GM18498 (cell line): ENCODE measurements around the gene HLA-E.
"Not testable (repeated sequence)": the region's sequence is repeated elsewhere in the genome, so short reads cannot be mapped to it uniquely, and the experiment has no call there.

Experiments
- ATAC-seq: cut with Tn5 transposase; IDR thresholded peaks from one replicate; pipeline ENCODE4 v1.9.1; 2021; ENCODE audit warnings: mild to moderate bottlenecking, moderate library complexity; ENCODE audit not compliant: unreplicated experiment

The HLA-E gene

DNA sequence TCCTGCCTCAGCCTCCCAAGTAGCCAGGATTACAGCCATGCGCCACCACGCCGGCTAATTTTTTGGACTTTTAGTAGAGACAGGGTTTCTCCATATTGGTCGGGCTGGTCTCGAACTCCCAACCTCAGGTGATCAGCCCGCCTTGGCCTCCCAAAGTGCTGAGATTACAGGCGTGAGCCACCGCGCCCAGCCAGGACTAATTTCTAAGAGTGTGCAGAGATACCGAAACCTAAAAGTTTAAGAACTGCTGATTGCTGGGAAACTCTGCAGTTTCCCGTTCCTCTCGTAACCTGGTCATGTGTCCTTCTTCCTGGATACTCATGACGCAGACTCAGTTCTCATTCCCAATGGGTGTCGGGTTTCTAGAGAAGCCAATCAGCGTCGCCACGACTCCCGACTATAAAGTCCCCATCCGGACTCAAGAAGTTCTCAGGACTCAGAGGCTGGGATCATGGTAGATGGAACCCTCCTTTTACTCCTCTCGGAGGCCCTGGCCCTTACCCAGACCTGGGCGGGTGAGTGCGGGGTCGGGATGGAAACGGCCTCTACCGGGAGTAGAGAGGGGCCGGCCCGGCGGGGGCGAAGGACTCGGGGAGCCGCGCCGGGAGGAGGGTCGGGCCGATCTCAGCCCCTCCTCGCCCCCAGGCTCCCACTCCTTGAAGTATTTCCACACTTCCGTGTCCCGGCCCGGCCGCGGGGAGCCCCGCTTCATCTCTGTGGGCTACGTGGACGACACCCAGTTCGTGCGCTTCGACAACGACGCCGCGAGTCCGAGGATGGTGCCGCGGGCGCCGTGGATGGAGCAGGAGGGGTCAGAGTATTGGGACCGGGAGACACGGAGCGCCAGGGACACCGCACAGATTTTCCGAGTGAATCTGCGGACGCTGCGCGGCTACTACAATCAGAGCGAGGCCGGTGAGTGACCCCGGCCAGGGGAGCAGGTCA, at the start of gene HLA-E:
TSS of gene HLA-E (plus strand) at position 429 of the 945 bp plus-strand sequence. CDS start at position 452, 23 bp downstream.
- ATAC-seq, result peak; percentile 80

DNA sequence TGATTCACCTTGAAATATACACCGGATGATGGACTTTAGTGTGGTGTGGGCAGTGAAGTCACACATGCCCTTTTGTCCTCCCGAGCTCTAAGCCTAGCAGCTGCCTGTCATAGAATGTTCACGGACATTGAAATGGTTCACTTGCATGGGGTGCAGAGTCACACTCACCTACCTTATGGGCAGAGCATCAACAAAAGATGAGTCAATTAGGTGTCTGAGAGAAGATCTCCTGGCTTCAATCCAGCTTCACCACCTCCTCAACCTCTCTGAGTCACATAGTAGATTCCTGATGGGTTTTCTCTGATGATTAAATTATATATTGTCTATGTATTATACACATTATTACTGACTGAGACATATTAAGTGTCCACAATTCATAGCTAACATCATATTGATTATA, 48.1 kb upstream of the HLA-E start:
- no peak for ATAC-seq

DNA sequence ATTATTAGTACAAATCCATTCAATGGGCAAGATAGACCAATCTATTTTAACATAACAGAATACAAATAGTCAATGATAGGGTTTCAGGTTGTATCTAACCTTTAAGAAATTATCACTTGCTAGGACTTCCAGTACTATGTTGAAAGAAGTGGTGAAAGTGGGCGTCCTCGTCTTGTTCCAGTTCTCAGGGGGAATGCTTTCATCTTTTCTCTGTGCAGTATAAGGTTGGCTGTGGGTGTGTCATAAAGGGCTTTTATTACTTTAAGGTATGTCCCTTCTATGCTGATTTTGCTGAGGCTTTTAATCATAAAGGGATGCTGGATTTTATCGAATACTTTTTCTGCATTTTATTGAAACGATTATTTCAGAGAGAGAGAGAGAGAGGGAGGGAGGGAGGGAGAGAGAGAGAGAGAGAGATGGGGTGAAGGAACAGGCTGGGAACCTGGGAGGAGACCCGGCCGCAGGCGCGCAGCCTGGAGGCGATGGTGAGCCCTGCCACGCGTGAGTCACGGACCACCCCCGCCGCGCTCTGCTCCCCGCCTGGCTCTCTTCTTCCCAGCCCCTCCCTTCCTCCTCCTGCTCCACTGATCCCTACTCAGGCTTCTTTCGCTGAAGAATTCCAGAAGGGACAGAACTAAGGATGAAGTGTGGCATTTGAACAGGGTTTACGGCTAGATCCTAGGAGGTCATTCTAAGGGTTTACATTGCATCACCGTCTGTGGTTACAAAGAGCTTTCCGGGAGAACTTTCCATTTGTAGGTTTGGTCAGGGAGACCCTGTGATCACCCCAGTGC, 45.5 kb upstream of the HLA-E start:
- ATAC-seq, result no peak

DNA sequence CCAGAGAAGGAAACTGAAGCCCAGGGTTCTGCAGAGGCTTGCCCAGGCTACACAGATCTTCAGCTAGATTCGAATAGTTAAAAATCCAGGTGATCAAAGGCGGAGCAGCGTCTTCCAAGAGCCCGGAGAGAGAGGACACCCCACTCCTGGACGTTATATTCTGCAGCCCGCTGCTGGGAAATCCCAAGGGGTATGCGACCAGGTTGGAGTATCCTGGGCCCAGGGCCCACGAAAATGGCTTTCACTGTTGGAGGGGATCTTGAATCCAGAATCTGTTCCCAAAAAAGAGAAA, 44.9 kb upstream of the HLA-E start:
- ATAC-seq, result no peak

DNA sequence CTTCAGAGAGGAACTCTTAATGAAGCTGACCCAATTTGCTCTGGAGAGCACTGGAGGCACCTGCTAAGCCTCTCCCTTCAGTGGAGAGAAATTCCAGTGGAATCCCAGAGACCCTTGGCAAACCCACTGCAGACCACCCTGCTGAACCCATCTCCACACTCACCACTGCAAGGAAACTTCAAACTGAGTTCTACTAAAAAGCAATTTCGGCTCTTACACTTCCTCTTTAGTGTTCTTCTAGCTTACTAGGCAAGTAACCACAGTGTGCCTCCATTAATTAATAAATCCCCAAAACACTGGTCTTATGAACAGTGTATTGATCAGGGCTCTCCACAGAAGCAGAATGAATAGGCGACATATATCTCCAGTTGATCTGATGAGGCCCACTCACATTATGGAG, 43.0 kb upstream of the HLA-E start:
- ATAC-seq, result no peak

DNA sequence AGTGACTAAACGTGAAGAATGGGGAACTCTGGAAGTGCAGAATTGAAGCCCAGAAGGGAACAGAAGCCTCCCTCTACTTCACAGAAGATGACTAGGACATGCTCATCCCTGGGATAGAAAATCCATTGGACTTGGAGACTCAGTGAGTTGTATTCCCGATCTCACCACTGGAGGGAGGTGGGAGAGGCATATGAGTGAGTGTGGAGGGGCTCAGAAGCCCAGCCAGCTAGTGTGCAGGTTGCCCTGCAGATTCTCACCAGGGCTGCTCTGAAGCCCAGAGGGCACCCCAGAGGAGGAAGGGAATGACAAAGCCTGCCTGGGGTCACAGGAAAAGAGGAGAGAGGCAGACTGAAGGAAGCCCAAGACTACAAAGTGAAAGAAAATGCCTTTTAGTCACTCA, 42.1 kb upstream of the HLA-E start:
- no peak for ATAC-seq

DNA sequence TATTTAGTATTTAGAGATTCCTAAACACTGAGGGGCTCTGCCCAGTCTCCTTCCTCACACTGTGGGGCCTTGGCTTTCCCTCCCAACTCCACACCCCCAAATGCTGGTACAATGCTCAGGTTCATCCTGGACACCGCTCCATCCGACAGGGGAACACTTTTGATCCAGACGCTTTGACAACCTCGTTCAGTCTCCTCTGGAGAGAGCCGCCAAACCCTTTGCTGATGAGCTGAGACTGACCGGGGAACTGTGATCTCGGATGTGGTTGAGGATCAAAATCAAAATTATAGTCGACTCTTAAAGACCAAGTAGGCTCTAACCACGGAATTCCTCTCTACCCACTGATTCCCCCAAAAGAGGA, 38.8 kb upstream of the HLA-E start:
- no peak for ATAC-seq

DNA sequence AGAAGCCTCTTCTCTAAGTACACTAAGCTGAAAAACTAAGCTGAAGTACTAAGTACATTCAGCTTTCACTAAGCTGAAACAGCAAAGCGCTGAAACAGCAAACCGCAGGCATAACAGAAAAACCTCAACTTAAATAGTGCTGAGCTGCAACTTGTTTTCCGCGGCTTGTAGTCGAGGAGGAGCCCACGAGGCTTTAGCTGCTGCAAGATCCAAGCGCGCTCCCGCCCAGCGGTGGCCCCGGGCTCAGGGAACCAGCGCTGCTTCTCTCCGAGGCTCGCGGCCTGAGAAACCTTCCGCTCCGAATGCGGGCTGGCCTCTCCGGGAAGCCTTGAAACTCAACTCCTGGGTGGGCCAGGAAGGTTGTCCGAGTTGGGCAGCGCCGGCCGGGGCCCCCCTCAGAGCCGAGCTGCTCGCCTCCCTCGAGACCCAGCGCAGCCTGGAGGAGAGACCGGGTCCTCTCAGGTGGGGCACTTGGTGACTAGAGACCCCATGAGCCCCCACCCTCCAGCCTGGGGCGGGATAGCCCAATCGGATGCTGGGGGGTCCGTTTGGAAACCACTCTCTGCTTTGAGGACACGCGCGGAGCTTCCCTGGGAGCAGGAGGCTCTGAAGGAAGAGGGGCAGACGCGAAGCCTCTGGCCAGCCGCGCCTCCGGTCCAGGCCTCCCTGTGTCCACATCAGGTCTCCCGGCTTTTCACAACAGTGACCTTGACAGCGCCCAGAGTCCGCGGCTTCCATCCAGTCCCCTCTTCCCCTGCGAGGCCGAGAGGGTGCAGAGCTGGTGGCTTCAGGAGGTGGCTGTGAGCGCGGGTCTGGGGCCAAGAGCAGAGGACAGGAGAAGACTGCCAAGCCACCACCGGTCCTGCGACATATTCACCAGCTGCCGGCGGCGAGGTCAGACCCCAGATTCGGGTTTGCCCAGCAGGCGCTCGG, 38.1 kb upstream of the HLA-E start:
- no peak for ATAC-seq

DNA sequence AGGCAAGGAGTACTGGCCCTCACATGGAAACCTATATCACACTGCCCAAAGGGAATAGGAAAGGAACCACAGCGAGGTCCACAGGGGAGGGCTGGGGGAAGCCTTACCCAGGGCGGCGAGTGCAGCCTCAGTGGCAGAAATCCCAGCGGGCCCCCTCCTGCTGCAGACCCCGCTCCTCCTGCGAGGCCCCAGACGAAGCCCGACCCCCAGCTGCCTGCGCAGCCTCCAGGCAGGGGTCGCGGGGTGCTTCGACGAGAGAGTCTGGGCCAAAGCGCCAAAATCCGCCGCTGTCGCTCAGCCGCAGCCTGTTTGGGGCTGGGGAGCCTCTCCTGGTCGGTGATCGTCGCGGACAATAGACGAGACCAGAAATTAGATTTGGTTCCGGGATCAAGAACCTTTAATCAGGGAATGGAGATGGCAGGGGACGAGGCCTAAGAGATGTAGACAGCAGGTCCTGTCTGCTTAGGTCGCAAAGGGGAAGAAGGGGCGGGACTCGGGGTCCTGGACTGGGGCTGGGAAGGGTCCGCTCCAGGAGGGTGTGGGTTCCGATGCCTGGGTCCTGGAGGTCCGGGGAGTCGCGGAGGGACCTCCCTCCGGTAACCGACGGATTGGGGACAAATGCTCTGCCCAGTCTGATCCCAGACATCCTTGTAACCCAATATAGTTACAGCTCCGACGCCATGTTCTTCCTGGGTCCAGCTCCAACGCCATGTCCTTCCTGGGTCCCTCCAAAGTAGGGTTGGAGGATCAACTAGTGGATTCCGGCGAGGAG, 36.4 kb upstream of the HLA-E start:
- ATAC-seq, result no peak

DNA sequence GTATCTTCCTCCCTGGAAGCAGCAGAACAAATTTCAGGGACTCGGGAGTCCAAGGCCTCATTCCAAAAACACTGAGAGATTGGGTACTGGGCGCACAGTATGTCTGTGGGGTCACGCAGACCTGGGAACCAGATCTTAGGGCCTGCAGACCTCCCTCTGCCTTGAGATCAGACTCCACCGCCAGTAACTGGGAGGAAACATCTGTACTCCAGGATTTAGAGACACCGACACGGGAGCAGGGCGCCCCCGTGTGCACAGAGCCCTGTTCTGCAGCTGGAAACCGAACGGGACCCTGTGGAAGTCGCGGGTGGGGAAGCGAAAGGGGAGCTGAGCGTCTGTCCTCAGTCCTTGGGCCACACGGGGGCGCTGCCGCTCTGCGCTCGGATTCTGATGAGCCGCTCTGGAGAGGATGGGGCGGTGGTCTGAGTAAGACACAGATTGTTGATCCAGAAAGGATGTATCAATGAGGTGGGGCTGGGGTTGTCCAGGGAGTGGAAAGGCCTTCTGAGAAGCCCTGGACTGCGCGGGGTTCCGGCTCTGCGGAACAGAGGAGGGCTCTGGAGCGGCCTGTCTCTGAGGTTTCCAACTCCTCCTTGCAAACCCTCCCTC, 35.7 kb upstream of the HLA-E start:
- ATAC-seq, result peak; percentile 65

DNA sequence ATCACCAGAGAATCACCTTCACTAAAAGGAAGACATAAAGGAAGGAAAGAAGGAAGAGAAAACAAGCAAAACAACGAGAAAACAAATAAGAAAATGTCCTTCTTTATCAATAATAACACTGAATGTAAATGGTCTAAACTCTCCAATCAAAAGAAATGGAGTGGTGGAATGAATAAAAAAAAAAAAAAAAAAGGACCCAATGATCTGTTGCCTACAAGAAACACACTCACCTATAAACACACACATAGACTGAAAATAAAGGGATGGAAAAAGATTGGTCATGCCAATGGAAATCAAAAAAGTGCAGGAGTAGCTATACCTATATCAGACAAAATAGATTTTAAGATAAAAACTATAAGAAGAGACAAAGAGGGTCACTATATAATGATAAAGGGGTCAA, 30.2 kb upstream of the HLA-E start:
- ATAC-seq, result no peak

DNA sequence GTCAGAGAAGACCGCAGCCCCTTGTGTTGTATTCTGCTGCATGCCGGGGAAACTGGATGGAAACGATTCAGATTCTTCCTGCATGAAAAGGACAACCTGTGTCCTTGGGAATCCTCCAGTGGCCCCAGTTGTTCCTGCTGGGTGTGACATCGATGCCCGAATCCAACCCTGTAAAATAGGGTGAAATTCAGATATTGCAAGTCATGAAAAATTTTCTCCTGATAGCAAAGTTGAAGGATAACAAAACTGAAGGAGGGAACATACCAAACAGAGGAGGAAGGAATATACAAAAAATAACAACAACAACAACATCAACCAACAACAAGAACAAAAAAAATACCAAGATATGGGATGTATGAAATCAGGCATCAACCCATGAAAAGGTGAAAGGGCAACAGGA, 28.3 kb upstream of the HLA-E start:
- no peak for ATAC-seq

DNA sequence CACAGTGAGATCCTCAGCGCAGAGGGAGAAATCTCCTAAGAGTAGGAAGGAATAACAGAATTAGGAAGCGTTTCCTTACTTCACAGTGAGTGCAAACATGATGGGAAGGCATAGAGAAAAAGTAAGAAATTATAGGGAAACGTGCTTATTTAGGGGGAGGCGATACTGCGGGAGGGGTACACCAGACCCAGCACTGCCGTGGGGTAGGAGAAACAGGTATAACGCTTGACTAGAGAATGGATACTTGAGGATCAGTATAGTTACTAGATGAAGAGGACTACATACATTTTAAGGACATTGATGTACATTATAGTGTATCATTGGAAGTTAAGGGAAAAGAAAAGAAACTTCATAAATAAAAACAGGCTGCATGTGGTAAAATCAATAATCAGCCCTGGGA, 26.8 kb upstream of the HLA-E start:
- no peak for ATAC-seq

DNA sequence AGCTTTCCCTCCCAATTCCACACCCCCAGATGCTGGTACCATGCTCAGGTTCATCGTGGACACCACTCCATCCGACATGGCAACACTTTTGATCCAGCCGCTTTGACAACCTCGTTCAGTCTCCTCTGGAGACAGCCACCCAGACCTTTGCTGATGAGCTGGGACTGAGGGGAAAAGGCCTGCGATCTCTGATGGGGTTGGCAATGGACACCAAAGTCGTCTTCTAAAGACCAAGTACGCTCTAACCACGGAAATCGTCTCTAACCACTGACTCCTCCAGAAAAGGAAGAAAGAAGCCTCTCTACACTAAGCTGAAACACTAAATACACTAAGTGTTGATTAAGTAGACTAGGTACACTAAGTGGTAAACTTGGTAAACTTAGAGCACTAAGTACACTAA, 26.1 kb upstream of the HLA-E start:
- ATAC-seq, result no peak

DNA sequence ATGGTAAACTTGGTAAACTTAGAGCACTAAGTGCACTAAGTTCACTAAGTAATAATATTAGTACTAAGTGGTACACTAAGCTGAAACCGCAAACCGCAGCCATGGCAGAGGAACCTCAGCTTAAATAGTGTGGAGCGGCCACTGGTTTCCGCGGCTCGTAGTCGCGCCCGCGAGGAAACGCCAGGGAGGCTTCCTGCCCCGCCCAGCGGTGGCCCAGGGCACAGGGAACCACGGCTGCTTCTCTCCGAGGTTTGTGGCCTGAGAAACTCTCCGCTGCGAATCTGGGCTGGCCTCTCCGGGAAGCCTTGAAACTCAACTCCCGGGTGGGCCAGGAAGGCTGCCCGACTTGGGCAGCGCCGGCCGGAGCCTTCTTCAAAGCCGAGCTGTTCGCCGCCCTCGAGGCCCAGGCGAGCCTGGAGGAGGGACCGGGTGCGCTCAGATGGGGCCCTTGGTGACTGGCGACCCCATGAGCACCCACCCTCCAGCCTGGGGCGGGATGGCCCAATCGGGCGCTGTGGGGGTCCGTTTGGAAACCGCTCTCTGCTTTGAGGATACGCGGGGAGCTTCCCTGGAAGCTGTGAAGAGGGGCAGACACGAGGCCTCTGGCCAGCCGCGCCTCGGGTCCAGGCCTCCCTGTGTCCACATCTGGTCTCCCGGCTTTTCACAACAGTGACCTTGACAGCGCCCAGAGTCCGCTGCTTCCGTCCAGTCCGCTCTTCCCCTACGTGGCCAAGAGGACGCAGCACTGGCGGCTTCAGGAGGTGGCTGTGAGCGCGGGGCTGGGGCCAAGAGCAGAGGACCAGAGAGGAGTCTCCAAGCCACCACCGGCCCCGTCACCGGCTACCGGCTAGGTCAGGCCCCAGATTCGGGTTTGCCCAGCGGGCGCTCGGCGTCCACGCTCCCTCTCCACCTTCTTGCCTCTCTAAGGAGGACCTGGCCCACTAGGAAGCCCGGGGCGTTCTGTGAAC, 25.4 kb upstream of the HLA-E start:
- no peak for ATAC-seq

DNA sequence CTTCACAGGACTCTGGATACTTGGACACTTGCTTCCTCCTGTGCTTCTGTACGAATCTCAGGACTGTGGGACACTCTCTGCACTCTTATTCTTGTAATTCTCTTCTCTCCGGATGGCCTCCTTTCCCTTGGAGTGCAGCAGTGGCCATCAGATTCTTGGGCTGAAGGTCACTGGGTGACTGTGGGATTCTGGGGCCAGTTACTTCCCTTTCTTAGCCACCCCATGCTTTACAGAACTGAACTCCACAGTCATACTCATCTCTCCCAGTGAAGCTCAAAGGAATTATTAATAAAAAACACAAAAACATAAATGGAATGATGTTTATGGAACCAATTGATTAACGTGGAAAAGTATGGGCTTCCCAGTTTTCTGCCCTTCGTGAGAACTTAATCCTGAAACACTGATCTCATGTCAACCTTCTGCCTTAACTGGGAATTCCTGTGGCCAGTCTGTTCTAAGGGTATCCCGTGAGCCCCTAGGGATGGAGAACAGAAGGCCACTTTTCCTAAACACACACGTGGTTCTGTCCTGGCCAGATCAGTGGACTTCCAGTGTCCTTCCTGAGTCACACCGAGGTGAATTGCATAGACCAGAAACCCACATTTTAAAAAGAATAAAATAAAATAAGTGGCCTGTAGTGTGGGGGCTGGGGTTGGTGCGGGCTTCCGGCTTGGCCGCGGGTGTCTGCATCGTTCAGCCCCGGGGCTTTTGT, 23.6 kb upstream of the HLA-E start:
- ATAC-seq, result no peak

DNA sequence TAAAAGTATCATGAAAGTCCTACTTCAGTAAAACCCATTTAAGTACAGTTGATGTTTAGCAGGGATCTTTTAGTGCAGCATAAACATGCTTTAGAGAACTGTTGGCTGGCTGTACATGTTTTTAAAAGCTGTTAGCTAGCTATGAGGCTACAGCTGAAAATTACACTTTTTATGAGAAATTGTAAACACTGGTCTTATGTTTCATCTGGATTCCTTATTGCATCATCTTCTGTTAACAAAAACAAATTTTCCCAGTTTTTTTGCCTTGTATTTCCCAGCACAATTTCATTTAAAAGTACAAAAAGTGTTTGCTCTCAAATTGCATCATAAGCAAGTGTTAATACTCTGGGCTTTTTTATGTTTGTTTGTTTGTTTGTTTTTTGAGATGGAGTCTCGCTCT, 18.3 kb upstream of the HLA-E start:
- no peak for ATAC-seq

DNA sequence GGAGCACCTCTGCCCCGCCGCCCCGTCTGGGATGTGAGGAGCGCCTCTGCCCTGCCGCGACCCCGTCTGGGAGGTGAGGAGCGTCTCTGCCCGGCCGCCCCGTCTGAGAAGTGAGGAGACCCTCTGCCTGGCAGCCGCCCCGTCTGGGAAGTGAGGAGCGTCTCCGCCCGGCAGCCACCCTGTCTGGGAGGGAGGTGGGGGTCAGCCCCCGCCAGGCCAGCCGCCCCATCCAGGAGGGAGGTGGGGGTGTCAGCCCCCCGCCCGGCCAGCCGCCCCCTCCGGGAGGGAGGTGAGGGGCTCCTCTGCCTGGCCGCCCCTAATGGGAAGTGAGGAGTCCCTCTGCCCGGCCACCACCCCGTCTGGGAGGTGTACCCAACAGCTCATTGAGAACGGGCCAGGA, 14.2 kb upstream of the HLA-E start:
- ATAC-seq, result not testable (repeated sequence)
